HepG2 (cell line): ENCODE data around the gene SLC45A2. TPM values are rescaled to one million over a fixed set of nuclear protein-coding genes. Genes with fewer than 3 reads are reported as not detected.

Experiments used
- ATAC-seq: fragments of 200-7000 bp; cut with Tn5 transposase; 3 replicates; pipeline ENCODE4 v1.9.1; 2020; ENCODE audit warnings: mild to moderate bottlenecking, moderate library complexity
- BruUV-seq: library from RNA; stranded (reverse); fragments of 400-500 nt; replicated peaks from 2 replicates; lab custom pipeline; 2021; lab: Mats Ljungman, UMichigan
- CTCF ChIA-PET: fragments of 300-600 bp; formaldehyde crosslinking; extraction: SDS; loops from one replicate; lab custom pipeline; 2021; ENCODE audit warnings: low total read pairs, inconsistent platforms, low intra/inter-chr PET ratio; lab: Yijun Ruan, JAX
- POLR2A ChIA-PET: fragments of 350-600 bp; sonication (Branson Sonifier 250); formaldehyde crosslinking; loops from one replicate; lab custom pipeline; 2020; ENCODE audit warnings: antibody characterized with exemption, inconsistent platforms; lab: Yijun Ruan, JAX
- DNase-seq: peaks from one replicate; pipeline ENCODE4 v3.0.0-alpha.2; 2015; ENCODE audit warnings: low spot score
- FAIRE-seq: peaks from 3 replicates; lab custom pipeline; 2011; peaks lifted over from hg19 to GRCh38; lab: Jason Lieb, UNC
- H2AFZ ChIP-seq: one replicate; pipeline ENCODE4 v1.6.1; 2011; ENCODE audit warnings: low read length, inconsistent platforms
- H3K27ac ChIP-seq: fragments of 300-600 bp; 3 replicates; pipeline ENCODE4 v1.8.0; 2011; ENCODE audit warnings: mixed run types, mild to moderate bottlenecking, mixed read lengths, low read length, inconsistent platforms; ENCODE audit not compliant: insufficient read depth; ENCODE audit errors: extremely low read length
- H3K27me3 ChIP-seq, 2 experiments: fragments of 200-600 bp in 1 of 2; 2 replicates in 1 of 2; 3 replicates in 1 of 2; pipeline versions ENCODE4 v1.6.0 to v1.8.0; 2011; ENCODE audit warnings: low read length in 2 of 2, mild to moderate bottlenecking in 2 of 2, moderate library complexity in 2 of 2, inconsistent platforms in 1 of 2; ENCODE audit not compliant: insufficient read depth in 2 of 2, control insufficient read depth in 1 of 2
- H3K36me3 ChIP-seq, 2 experiments: fragments of 200-600 bp in 1 of 2; replicated peaks in 1 of 2; 2 replicates in 1 of 2; 3 replicates in 1 of 2; pipeline versions ENCODE4 v1.5.1 to v1.8.0; 2011; ENCODE audit warnings: low read length in 2 of 2, inconsistent platforms in 1 of 2; ENCODE audit not compliant: insufficient read depth in 2 of 2, control insufficient read depth in 1 of 2
- H3K4me1 ChIP-seq: 2 replicates; pipeline ENCODE4 v1.5.1; 2012; ENCODE audit warnings: low read length, inconsistent platforms; ENCODE audit not compliant: insufficient read depth
- H3K4me2 ChIP-seq: 2 replicates; pipeline ENCODE4 v1.6.0; 2011; ENCODE audit warnings: low read depth, low read length, inconsistent platforms
- H3K4me3 ChIP-seq, 3 experiments: fragments of 200-600 bp in 1 of 3; sonication (generic), shearing (Covaris generic) in 1 of 3; replicated peaks in 1 of 3; 2 replicates each; pipeline ENCODE4 v1.5.1; 2011 to 2016; ENCODE audit warnings: low read length in 3 of 3, inconsistent platforms in 2 of 3, low read depth in 2 of 3, mild to moderate bottlenecking in 2 of 3, control low read depth in 1 of 3, mixed read lengths in 1 of 3; ENCODE audit not compliant: insufficient read depth in 1 of 3
- H3K79me2 ChIP-seq: one replicate; pipeline ENCODE4 v1.6.1; 2011; ENCODE audit warnings: low read length, inconsistent platforms; ENCODE audit not compliant: insufficient read depth
- H3K9ac ChIP-seq: 2 replicates; pipeline ENCODE4 v1.6.0; 2011; ENCODE audit warnings: mild to moderate bottlenecking, low read depth, low read length, inconsistent platforms; ENCODE audit not compliant: insufficient read depth
- H3K9me3 ChIP-seq: 2 replicates; pipeline ENCODE4 v1.5.1; 2012; ENCODE audit warnings: mild to moderate bottlenecking, low read length
- H4K20me1 ChIP-seq: 2 replicates; pipeline ENCODE4 v1.6.0; 2011; ENCODE audit warnings: inconsistent platforms, mild to moderate bottlenecking, low read length, moderate library complexity; ENCODE audit not compliant: insufficient read depth
- ARID5B ChIP-seq: IDR thresholded peaks from 2 replicates; pipeline ENCODE4 v1.4.0; 2020; ENCODE audit warnings: mild to moderate bottlenecking, missing genetic modification reagents
- DPF2 ChIP-seq: sonication (generic); formaldehyde crosslinking; IDR thresholded peaks from 2 replicates; pipeline ENCODE4 v1.4.0; 2020; ENCODE audit warnings: mild to moderate bottlenecking, low read depth, missing genetic modification reagents, borderline replicate concordance
- GATAD2A ChIP-seq: IDR thresholded peaks from 2 replicates; pipeline ENCODE4 v1.6.1; 2016
- HNF4A ChIP-seq: sonication (generic); formaldehyde crosslinking; IDR thresholded peaks from 2 replicates; pipeline ENCODE4 v1.4.0; 2020; ENCODE audit warnings: missing genetic modification reagents
- PAXIP1 ChIP-seq: sonication (generic); formaldehyde crosslinking; conservative IDR thresholded peaks from 2 replicates; pipeline ENCODE4 v1.4.0; 2020; ENCODE audit warnings: mild to moderate bottlenecking, missing genetic modification reagents, moderate library complexity
- POGZ ChIP-seq: sonication (generic); formaldehyde crosslinking; IDR thresholded peaks from 2 replicates; pipeline ENCODE4 v1.4.0; 2020; ENCODE audit warnings: mild to moderate bottlenecking, missing genetic modification reagents
- SAP130 ChIP-seq: IDR thresholded peaks from 2 replicates; pipeline ENCODE4 v1.6.1; 2016; ENCODE audit warnings: low read depth
- SOX6 ChIP-seq, 2 experiments: fragments of 450-650 bp in 1 of 2; sonication (generic) in 1 of 2; formaldehyde crosslinking in 1 of 2; IDR thresholded peaks; 2 replicates each; pipeline versions ENCODE4 v1.4.0 to v1.6.1; 2017 to 2020; ENCODE audit warnings: antibody characterized with exemption in 1 of 2, mild to moderate bottlenecking in 1 of 2, missing genetic modification reagents in 1 of 2
- ZC3H4 ChIP-seq: sonication (generic); formaldehyde crosslinking; IDR thresholded peaks from 2 replicates; pipeline ENCODE4 v1.4.0; 2020; ENCODE audit warnings: missing genetic modification reagents, borderline replicate concordance
- ZMYM4 ChIP-seq: sonication (generic); formaldehyde crosslinking; IDR thresholded peaks from 2 replicates; pipeline ENCODE4 v1.8.1; 2023; ENCODE audit warnings: mild to moderate bottlenecking, missing genetic modification reagents
- ZNF263 ChIP-seq: sonication (generic); formaldehyde crosslinking; IDR thresholded peaks from 2 replicates; pipeline ENCODE4 v1.4.0; 2020; ENCODE audit warnings: missing genetic modification reagents
- ZXDC ChIP-seq: sonication (generic); formaldehyde crosslinking; IDR thresholded peaks from 2 replicates; pipeline ENCODE4 v1.5.0; 2020; ENCODE audit warnings: mild to moderate bottlenecking, missing genetic modification reagents
- WGBS: methylation state at CpG from one replicate; pipeline ENCODE4 v1.1.6; 2017; ENCODE audit warnings: low lambda C conversion rate; 5-methylcytosine and 5-hydroxymethylcytosine counted together
- in situ Hi-C: cut with HindIII; loops from 2 replicates; pipeline ENCODE4 v1.10.0; 2017; ENCODE audit warnings: low pct_unique_long_range_greater_than_20kb; ENCODE audit not compliant: extremely low pct_ligation_motif_present
- intact Hi-C: fragments of 100-400 bp; cut with micrococcal nuclease; formaldehyde crosslinking; loops from one replicate; pipeline ENCODE4 v1.10.0; 2022; ENCODE audit not compliant: unreplicated experiment
- polyA plus RNA-seq, 8 experiments: library from polyadenylated mRNA; depleted of rRNA in 3 of 8; stranded (reverse) in 7 of 8; unstranded in 1 of 8; fragments of >200 nt; fragmentation: Illumina TruSeq in 4 of 8; extraction: Trizol in 4 of 8; gene quantifications; 2 replicates each; pipeline versions ENCODE4 v1.2.1 to v1.2.3, GENCODE V29; 2011 to 2016; ENCODE audit warnings: low read depth in 4 of 8, missing spikeins in 1 of 8, mixed read lengths in 1 of 8; ENCODE audit not compliant: insufficient read depth in 1 of 8
- total RNA-seq, 5 experiments: library from RNA; depleted of rRNA; stranded (reverse); fragments of >200 nt; fragmentation: Illumina TruSeq; extraction: Trizol; gene quantifications; 2 replicates each; pipeline ENCODE4 v1.2.3, GENCODE V29; 2016; ENCODE audit warnings: low read depth in 1 of 5
- TF ChIP-seq, protein P1 (sequence below): sonication (generic); formaldehyde crosslinking; IDR thresholded peaks from 2 replicates; pipeline ENCODE4 v1.4.0; 2020; ENCODE audit warnings: missing genetic modification reagents, mild to moderate bottlenecking, borderline replicate concordance

The SLC45A2 gene
- total and polyA plus RNA-seq, 2 of the 13 experiments (the other 11 are each of a cell fraction or from before 2014, with no cell fraction given) = 0.22 to 0.24 TPM

DNA sequence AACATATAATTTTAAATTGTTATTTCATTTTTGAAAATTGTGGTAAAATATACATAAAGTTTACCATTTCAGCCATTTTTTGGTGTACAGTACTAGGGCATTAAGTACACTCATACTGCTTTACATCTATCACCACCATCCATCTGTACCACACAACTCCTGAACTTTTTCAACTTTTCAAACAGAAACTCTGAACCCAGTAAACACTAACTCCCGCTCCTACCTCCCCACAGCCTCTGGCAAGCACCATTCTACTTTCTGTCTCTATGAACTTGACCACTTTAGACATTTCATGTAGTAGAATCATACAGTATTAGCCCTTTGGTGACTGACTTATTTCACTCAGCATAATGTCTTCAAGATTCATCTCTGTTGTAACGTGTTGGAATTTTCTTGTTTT is 8.4 kb upstream of the SLC45A2 start:
- ATAC-seq (peak; percentile 85), DNase-seq (peak; percentile 23), FAIRE-seq (peak; percentile 68)
- 48% methylated on average over 2 of the region's 2 CpGs for WGBS
- BruUV-seq = no TSS peak
- ChIA-PET POLR2A (no interaction called here), CTCF (no interaction called here)
- H3K27me3 ChIP-seq = no peaks in the 10 kb centered on the region
- H3K27ac ChIP-seq = no peak overlapping the region
- intact Hi-C loops = loop anchor here (10.0 kb wide), 1 partner anchor 472 kb away; no protein-coding TSS in a partner anchor
- H2AFZ ChIP-seq = no peak overlapping the region
- no peaks in the 10 kb centered on the region for H3K9me3 ChIP-seq
- in situ Hi-C loops = loop anchor here (25.0 kb wide), 1 partner anchor 469 kb away; no protein-coding TSS in a partner anchor
- H3K79me2 ChIP-seq = no peaks in the 10 kb centered on the region
- H4K20me1 ChIP-seq = no peaks in the 10 kb centered on the region
- H3K4me1 ChIP-seq = peaks cover 35% of the 10 kb centered on the region
- H3K4me3 ChIP-seq = no peak overlapping the region
- peak overlapping the region; percentile 2; the same call in 1 of the 2 replicates for H3K4me2 ChIP-seq
- no peak overlapping the region for H3K9ac ChIP-seq
- H3K36me3 ChIP-seq = peaks cover 5 to 30% of the 10 kb centered on the region in 2 experiments
- TF ChIP-seq ZXDC (CRISPR knock-in tag) (no peak), ZNF263 (no peak), PAXIP1 (peak; percentile 52; the same call in 1 of the 2 replicates), SAP130 (CRISPR knock-in tag) (peak; percentile 38; the same call in 1 of the 2 replicates), SOX6 (IDR thresholded peaks at IDR 0.05) (no peak), SOX6 (CRISPR knock-in tag; IDR thresholded peaks at IDR 0.05) (peak; percentile 19; the same call in 1 of the 2 replicates), ARID5B (CRISPR knock-in tag) (0 out of 2 replicates have a peak, but pooled peaks have one; percentile 20), POGZ (CRISPR knock-in tag) (peak; percentile 52), ZC3H4 (CRISPR knock-in tag) (no peak), GATAD2A (CRISPR knock-in tag) (0 out of 2 replicates have a peak, but pooled peaks have one; percentile 18), ZMYM4 (peak; percentile 40; the same call in 1 of the 2 replicates), HNF4A (CRISPR knock-in tag) (peak; percentile 59), DPF2 (no peak)
- TF ChIP-seq, protein P1, sequence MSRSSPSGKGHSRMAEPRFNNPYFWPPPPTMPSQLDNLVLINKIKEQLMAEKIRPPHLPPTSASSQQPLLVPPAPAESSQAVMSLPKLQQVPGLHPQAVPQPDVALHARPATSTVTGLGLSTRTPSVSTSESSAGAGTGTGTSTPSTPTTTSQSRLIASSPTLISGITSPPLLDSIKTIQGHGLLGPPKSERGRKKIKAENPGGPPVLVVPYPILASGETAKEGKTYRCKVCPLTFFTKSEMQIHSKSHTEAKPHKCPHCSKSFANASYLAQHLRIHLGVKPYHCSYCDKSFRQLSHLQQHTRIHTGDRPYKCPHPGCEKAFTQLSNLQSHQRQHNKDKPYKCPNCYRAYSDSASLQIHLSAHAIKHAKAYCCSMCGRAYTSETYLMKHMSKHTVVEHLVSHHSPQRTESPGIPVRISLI = peak; percentile 42; the same call in 1 of the 2 replicates
